Measurements from ENCODE around the gene CRYBA1.

Gene CRYBA1, protein sequence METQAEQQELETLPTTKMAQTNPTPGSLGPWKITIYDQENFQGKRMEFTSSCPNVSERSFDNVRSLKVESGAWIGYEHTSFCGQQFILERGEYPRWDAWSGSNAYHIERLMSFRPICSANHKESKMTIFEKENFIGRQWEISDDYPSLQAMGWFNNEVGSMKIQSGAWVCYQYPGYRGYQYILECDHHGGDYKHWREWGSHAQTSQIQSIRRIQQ

GRCh38 chr17:29246628-29247027 is at the start of gene CRYBA1:
Gene CRYBA1, plus strand, starts transcription at chr17:29246859. Its CDS starts 5 bp downstream, at chr17:29246864.
- TF ChIP-seq CTCF (IDR thresholded peaks at IDR 0.05), result no peak

DNA sequence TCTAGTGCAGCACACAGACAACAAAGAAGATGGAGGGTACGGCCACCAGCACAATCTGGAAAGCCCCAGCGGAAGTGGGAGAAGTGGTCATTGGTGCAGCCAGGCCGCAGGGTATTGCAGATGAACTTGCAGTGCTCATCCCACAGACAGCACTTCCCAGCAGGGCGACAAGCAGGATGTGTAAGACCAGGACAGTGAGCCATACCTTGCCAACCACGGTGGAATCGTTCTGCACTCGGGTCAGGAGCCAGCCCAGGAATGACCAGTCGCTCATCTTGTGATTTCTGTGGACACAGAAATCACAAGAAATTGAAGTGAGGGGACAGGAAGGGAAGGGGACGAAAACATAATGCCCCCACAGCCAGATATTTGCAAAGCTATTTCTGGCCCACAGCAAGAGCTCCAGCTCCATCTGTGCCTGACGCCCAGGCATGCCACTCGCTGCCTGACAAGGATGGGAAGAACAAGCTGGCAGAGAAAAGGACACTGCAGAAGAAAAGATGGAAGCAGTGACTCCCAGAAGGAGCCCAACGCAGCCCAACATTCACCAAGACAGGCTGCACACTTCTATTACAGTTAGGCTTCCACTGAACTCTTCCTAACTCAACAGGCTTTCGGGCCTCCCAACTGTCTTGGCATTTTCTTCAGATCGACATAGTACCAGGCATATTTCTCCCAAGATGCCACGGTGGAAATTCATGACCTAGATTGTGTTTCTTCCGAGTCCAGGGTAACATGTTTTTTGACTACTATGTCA is 49.0 kb upstream of the CRYBA1 start:
- no peak for TF ChIP-seq CTCF (IDR thresholded peaks at IDR 0.05)

DNA sequence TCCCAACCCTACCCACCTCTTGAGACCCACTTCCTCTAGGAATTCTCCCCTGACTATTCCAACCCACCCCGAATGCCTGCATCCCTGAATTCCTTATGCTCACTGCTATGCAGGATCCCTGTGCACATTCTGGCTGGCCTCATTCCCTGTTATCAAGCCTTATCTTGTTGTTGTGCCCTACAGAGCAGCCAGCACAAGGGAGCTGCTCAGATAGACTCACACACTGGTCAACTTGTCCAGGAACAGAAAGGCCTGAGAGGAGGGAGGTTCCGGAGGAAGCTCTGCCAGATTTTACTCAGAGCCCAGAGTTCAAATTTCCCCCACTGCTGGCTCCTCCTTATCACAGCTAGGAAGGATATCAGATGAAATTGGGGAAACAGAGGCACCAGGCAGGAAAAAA is 41.6 kb upstream of the CRYBA1 start:
- no peak for TF ChIP-seq CTCF (IDR thresholded peaks at IDR 0.05)

- TF ChIP-seq CTCF (IDR thresholded peaks at IDR 0.05), result no peak
Observed at GRCh38 chr17:29207975-29208374, 38.7 kb upstream of the CRYBA1 start.

- TF ChIP-seq CTCF (IDR thresholded peaks at IDR 0.05), result no peak
Observed at GRCh38 chr17:29209073-29209472, 37.6 kb upstream of the CRYBA1 start.

DNA sequence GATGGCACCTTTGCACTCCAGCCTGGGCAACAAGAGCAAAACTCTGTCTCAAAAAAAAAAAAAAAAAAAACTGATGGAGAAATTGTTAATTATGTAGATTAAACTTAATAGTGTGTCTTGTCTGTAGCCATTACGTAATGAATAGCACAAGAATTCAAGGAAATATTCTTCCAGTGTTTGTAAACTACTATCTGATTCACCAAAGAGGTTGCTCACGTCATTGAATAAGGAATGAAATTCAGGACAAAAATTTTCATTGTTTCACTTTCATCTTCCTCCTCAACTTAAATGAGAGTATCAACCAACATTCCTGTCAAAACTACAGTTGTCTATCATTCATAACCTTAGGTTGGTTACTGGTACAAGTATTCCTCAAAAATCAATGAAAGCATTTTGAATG is 35.8 kb upstream of the CRYBA1 start:
- no peak for TF ChIP-seq CTCF (IDR thresholded peaks at IDR 0.05)

GRCh38 chr17:29212094-29212631 is 34.5 kb upstream of the CRYBA1 start:
- TF ChIP-seq CTCF (IDR thresholded peaks at IDR 0.05), result no peak
